HEK293 (cell line): ENCODE measurements around the gene SENP8.

Source experiments
- CTCF ChIP-seq: fragments of 450-650 bp; formaldehyde crosslinking; IDR thresholded peaks from 2 replicates; pipeline ENCODE4 v1.5.1; 2016; ENCODE audit warnings: missing biosample characterization, missing genetic modification characterization
- HOXA7 ChIP-seq: sonication (generic); formaldehyde crosslinking; IDR thresholded peaks from 2 replicates; pipeline ENCODE4 v1.8.1; 2022; ENCODE audit warnings: missing genetic modification reagents, borderline replicate concordance
- PRDM10 ChIP-seq: fragments of 450-650 bp; formaldehyde crosslinking; IDR thresholded peaks from 2 replicates; pipeline ENCODE4 v1.5.1; 2016; ENCODE audit warnings: missing biosample characterization, missing genetic modification characterization
- REST ChIP-seq: fragments of 450-650 bp; formaldehyde crosslinking; IDR thresholded peaks from 2 replicates; pipeline ENCODE4 v1.5.1; 2016; ENCODE audit warnings: missing biosample characterization, missing genetic modification characterization
- ZNF157 ChIP-seq: fragments of 450-650 bp; formaldehyde crosslinking; IDR thresholded peaks from 2 replicates; pipeline ENCODE4 v1.5.1; 2016; ENCODE audit warnings: missing biosample characterization, missing genetic modification characterization
- ZNF704 ChIP-seq: fragments of 450-650 bp; formaldehyde crosslinking; IDR thresholded peaks from 2 replicates; pipeline ENCODE4 v1.5.1; 2016; ENCODE audit warnings: missing biosample characterization, missing genetic modification characterization
- ZNF76 ChIP-seq: fragments of 450-650 bp; formaldehyde crosslinking; IDR thresholded peaks from 2 replicates; pipeline ENCODE4; 2016; ENCODE audit warnings: low read depth, missing biosample characterization, missing genetic modification characterization, borderline replicate concordance
- ZSCAN5A ChIP-seq: fragments of 450-650 bp; formaldehyde crosslinking; IDR thresholded peaks from 2 replicates; pipeline ENCODE4 v1.5.1; 2016; ENCODE audit warnings: missing biosample characterization, missing genetic modification characterization

- TF ChIP-seq CTCF (tag by site-specific recombination) (no peak), ZNF157 (tag by site-specific recombination) (no peak), PRDM10 (tag by site-specific recombination) (no peak), HOXA7 (no peak), ZNF704 (no peak), ZSCAN5A (tag by site-specific recombination) (no peak), ZNF76 (tag by site-specific recombination) (no peak), REST (tag by site-specific recombination) (no peak)
Measured at GRCh38 chr15:72173864-72174550, 55.8 kb downstream of the SENP8 start.
